Glomerular endothelial cell (primary cell): ENCODE results near the gene PAGR1. TPM values are rescaled to one million over a fixed set of nuclear protein-coding genes. Genes with fewer than 3 reads are reported as not detected.
"Not testable (repeated sequence)": the region's sequence is repeated elsewhere in the genome, so short reads cannot be mapped to it uniquely, and the experiment has no call there.

Experiments
- DNase-seq: peaks from one replicate; pipeline ENCODE4 v3.0.0-alpha.2; 2011; ENCODE audit warnings: low read depth, low spot score; ENCODE audit errors: extremely low read depth
- total RNA-seq: library from RNA; depleted of rRNA; stranded (reverse); fragments of >200 nt; gene quantifications from 2 replicates; pipeline ENCODE4 v1.2.3, GENCODE V29; 2015

PAGR1 gene
- total RNA-seq, 1 donor from 2014 or later, result 33.7 TPM

GRCh38 chr16:29791845-29792807 lies 23.8 kb upstream of the PAGR1 start:
- no peak for DNase-seq

GRCh38 chr16:29793153-29793552 lies 22.8 kb upstream of the PAGR1 start:
- not testable (repeated sequence) for DNase-seq

- no peak for DNase-seq
These were observed 21.7 kb upstream of the PAGR1 start for GRCh38 chr16:29794231-29794710.

GRCh38 chr16:29802416-29802935 lies 13.5 kb upstream of the PAGR1 start:
- no peak for DNase-seq

GRCh38 chr16:29804020-29804419 lies 11.9 kb upstream of the PAGR1 start:
- no peak for DNase-seq

GRCh38 chr16:29804455-29805231 lies 11.3 kb upstream of the PAGR1 start:
- DNase-seq, result no peak

- peak; percentile 57 for DNase-seq
These were observed 10.5 kb upstream of the PAGR1 start for GRCh38 chr16:29805232-29806098.

- no peak for DNase-seq
These were observed 9.8 kb upstream of the PAGR1 start, which contains the start of gene MAZ for GRCh38 chr16:29806099-29806579. TSS of gene MAZ (plus strand) at chr16:29806529. CDS start at chr16:29806702, 173 bp downstream.

GRCh38 chr16:29806641-29807425 lies 9.1 kb upstream of the PAGR1 start:
- DNase-seq, result no peak

- no peak for DNase-seq
These were observed 8.3 kb upstream of the PAGR1 start for GRCh38 chr16:29807426-29808218.

GRCh38 chr16:29808219-29808900 lies 7.6 kb upstream of the PAGR1 start:
- DNase-seq, result no peak

GRCh38 chr16:29809031-29809747 lies 6.8 kb upstream of the PAGR1 start:
- DNase-seq, result no peak

- DNase-seq, result no peak
These were observed 5.9 kb upstream of the PAGR1 start for GRCh38 chr16:29809850-29810698.

GRCh38 chr16:29810699-29811169 lies 5.2 kb upstream of the PAGR1 start:
- no peak for DNase-seq

GRCh38 chr16:29811170-29811895 lies 4.6 kb upstream of the PAGR1 start:
- peak; percentile 60 for DNase-seq
